Airway epithelial cell (primary cell): ENCODE data around the gene CSDE1. TPM values are rescaled to one million over a fixed set of nuclear protein-coding genes. Genes with fewer than 3 reads are reported as not detected.

Source experiments
- total RNA-seq: library from RNA; depleted of rRNA; stranded (reverse); fragments of >200 nt; gene quantifications from 2 replicates; pipeline ENCODE4 v1.2.3, GENCODE V29; 2015

Gene CSDE1
- 297 and 360 TPM in 2 replicates for total RNA-seq

GRCh38 chr1:114757455-114758255 is at the start of gene CSDE1:
Gene CSDE1, minus strand, starts transcription at chr1:114757984. Its CDS starts 18,094 bp downstream, at chr1:114739890.

GRCh38 chr1:114780344-114781226 is 22.8 kb upstream of the CSDE1 start, which contains the start of gene SIKE1:
Gene SIKE1, minus strand, starts transcription at chr1:114780685. Its CDS starts 78 bp downstream, at chr1:114780607.

GRCh38 chr1:114716304-114717170 is 41.2 kb downstream of the CSDE1 start, which contains the start of gene NRAS:
Gene NRAS, minus strand, starts transcription at chr1:114716771. Its CDS starts 611 bp downstream, at chr1:114716160.

GRCh38 chr1:114695430-114696058 is 62.2 kb downstream of the CSDE1 start, which contains the start of gene AMPD1:
Gene AMPD1, minus strand, starts transcription at chr1:114695546. Its CDS starts 75 bp downstream, at chr1:114695471.

GRCh38 chr1:114669562-114670082 is 88.2 kb downstream of the CSDE1 start, which contains the start of gene DENND2C:
Gene DENND2C, minus strand, starts transcription at chr1:114670049. Its CDS starts 44,065 bp downstream, at chr1:114625984.

Other genes with a start within 250 kb of the CSDE1 start
- 19.4 and 20.4 TPM in 2 replicates for gene TRIM33, start 246.8 kb downstream of the CSDE1 start, total RNA-seq
- gene BCAS2, start 176.4 kb downstream of the CSDE1 start, total RNA-seq, result 36.5 and 49.8 TPM in 2 replicates
- gene DENND2C, start 87.9 kb downstream of the CSDE1 start, total RNA-seq, result 13.0 and 17.3 TPM in 2 replicates
- not detected in 2 replicates for gene AMPD1, start 62.4 kb downstream of the CSDE1 start, total RNA-seq
- 39.3 and 50.7 TPM in 2 replicates for gene NRAS, start 41.2 kb downstream of the CSDE1 start, total RNA-seq
- gene SIKE1, start 22.7 kb upstream of the CSDE1 start, total RNA-seq, result 25.4 and 49.9 TPM in 2 replicates
- not detected in 2 replicates for gene SYCP1, start 96.9 kb upstream of the CSDE1 start, total RNA-seq